HCT116 (cell line): Measurements from ENCODE around the gene CRIP2. TPM values are rescaled to one million over a fixed set of nuclear protein-coding genes. Genes with fewer than 3 reads are reported as not detected.

Experiments used
- ATAC-seq: fragments of 200-7000 bp; cut with Tn5 transposase; 2 replicates; pipeline ENCODE4 v1.9.1; 2020; ENCODE audit warnings: mild to moderate bottlenecking, moderate library complexity
- BruUV-seq: library from RNA; stranded (reverse); fragments of 400-500 nt; replicated peaks from 2 replicates; lab custom pipeline; 2021; lab: Mats Ljungman, UMichigan
- CTCF ChIA-PET: fragments of 300-600 bp; sonication (Branson Sonifier 250); formaldehyde crosslinking; loops from one replicate; lab custom pipeline; 2021; ENCODE audit warnings: antibody characterized with exemption; lab: Charles Lee
- POLR2A ChIA-PET: fragments of 300-600, 350-600 bp; sonication (Branson Sonifier 250); formaldehyde crosslinking; loops from one replicate; lab custom pipeline; 2021; ENCODE audit warnings: antibody characterized with exemption; lab: Charles Lee
- RAD21 ChIA-PET, 2 experiments: fragments of 300-600 bp; sonication (Branson Sonifier 250); formaldehyde crosslinking; loops; one replicate each; lab custom pipeline; 2023; ENCODE audit warnings: low total read pairs in 2 of 2; ENCODE audit not compliant: uncharacterized antibody in 2 of 2, unreplicated experiment in 2 of 2, low non-redundant PET in 1 of 2; lab: Charles Lee
- DNase-seq: peaks from one replicate; pipeline ENCODE4 v3.0.0-alpha.2; 2010; ENCODE audit warnings: low read depth, low spot score
- H2AFZ ChIP-seq: fragments of 200-600 bp; shearing (Covaris generic), sonication (generic); 2 replicates; pipeline ENCODE4 v1.6.1; 2017; ENCODE audit warnings: low read depth, mixed run types, mixed read lengths, antibody characterized with exemption, low read length; ENCODE audit not compliant: poor library complexity, severe bottlenecking
- H3K27ac ChIP-seq: 2 replicates; pipeline ENCODE4 v1.5.1; 2012; ENCODE audit warnings: low read depth, low read length
- H3K27me3 ChIP-seq: fragments of 200-600 bp; sonication (generic); 2 replicates; pipeline ENCODE4 v1.6.1; 2016; ENCODE audit warnings: mixed run types, low read length, mixed read lengths; ENCODE audit not compliant: insufficient read depth
- H3K36me3 ChIP-seq, 2 experiments: fragments of 200-500 bp in 1 of 2; fragments of 200-600 bp in 1 of 2; sonication (Bioruptor generic) in 1 of 2; sonication (generic) in 1 of 2; 2 replicates each; pipeline versions ENCODE4 v1.5.1 to v1.6.1; 2014 to 2016; ENCODE audit warnings: low read length in 2 of 2, inconsistent platforms in 1 of 2, mixed read lengths in 1 of 2, mixed run types in 1 of 2; ENCODE audit not compliant: insufficient read depth in 2 of 2, control insufficient read depth in 1 of 2
- H3K4me1 ChIP-seq, 2 experiments: fragments of 200-600 bp in 1 of 2; sonication (generic) in 1 of 2; 2 replicates each; pipeline versions ENCODE4 v1.5.1 to v1.6.1; 2012 to 2017; ENCODE audit warnings: low read length in 2 of 2, inconsistent platforms in 1 of 2, mild to moderate bottlenecking in 1 of 2, mixed read lengths in 1 of 2, mixed run types in 1 of 2, moderate library complexity in 1 of 2; ENCODE audit not compliant: insufficient read depth in 2 of 2, control insufficient read depth in 1 of 2
- H3K4me2 ChIP-seq: fragments of 200-600 bp; sonication (generic); 2 replicates; pipeline ENCODE4 v1.6.1; 2017; ENCODE audit warnings: mixed run types, low read length, mixed read lengths
- H3K4me3 ChIP-seq, 2 experiments: fragments of 200-600 bp in 1 of 2; sonication (generic) in 1 of 2; replicated peaks in 1 of 2; 2 replicates each; pipeline ENCODE4 v1.5.1; 2011 to 2016; ENCODE audit warnings: low read length in 2 of 2, control low read depth in 1 of 2, low read depth in 1 of 2, mild to moderate bottlenecking in 1 of 2, mixed read lengths in 1 of 2, mixed run types in 1 of 2
- H3K79me2 ChIP-seq: fragments of 200-600 bp; sonication (generic); 2 replicates; pipeline ENCODE4 v1.6.1; 2017; ENCODE audit warnings: mild to moderate bottlenecking, mixed run types, low read length, moderate library complexity, mixed read lengths; ENCODE audit not compliant: insufficient read depth
- H3K9ac ChIP-seq: fragments of 200-600 bp; sonication (generic); 2 replicates; pipeline ENCODE4 v1.6.1; 2016; ENCODE audit warnings: low read length, mixed read lengths
- H3K9me2 ChIP-seq: fragments of 200-600 bp; sonication (generic), shearing (Covaris generic); 2 replicates; pipeline ENCODE4 v1.6.1; 2017; ENCODE audit warnings: mixed run types, mild to moderate bottlenecking, moderate library complexity; ENCODE audit not compliant: insufficient read depth
- H3K9me3 ChIP-seq, 2 experiments: fragments of 200-500 bp in 1 of 2; fragments of 200-600 bp in 1 of 2; sonication (Bioruptor generic) in 1 of 2; sonication (generic) in 1 of 2; 2 replicates each; pipeline ENCODE4 v1.6.1; 2014 to 2017; ENCODE audit warnings: low read length in 2 of 2, mixed read lengths in 2 of 2, inconsistent platforms in 1 of 2, low read depth in 1 of 2, mild to moderate bottlenecking in 1 of 2, mixed run types in 1 of 2, moderate library complexity in 1 of 2; ENCODE audit not compliant: control insufficient read depth in 1 of 2, insufficient read depth in 1 of 2
- H4K20me1 ChIP-seq: fragments of 200-600 bp; sonication (generic), shearing (Covaris generic); 2 replicates; pipeline ENCODE4 v1.6.1; 2017; ENCODE audit warnings: mixed run types, mild to moderate bottlenecking, moderate library complexity; ENCODE audit not compliant: insufficient read depth
- CBX3 ChIP-seq: IDR thresholded peaks from 2 replicates; pipeline ENCODE4 v1.6.1; 2012; ENCODE audit warnings: low read depth
- EGR1 ChIP-seq: IDR thresholded peaks from 2 replicates; pipeline ENCODE4 v1.6.1; 2012; ENCODE audit warnings: low read depth
- ELF1 ChIP-seq: IDR thresholded peaks from 2 replicates; pipeline ENCODE4 v1.6.1; 2012; ENCODE audit warnings: low read depth, borderline replicate concordance
- EZH2 ChIP-seq: fragments of 200-600 bp; sonication (generic); IDR thresholded peaks from 2 replicates; pipeline ENCODE4 v1.6.1; 2017; ENCODE audit warnings: antibody characterized with exemption, mixed run types
- EZH2phosphoT487 ChIP-seq: fragments of 200-600 bp; IDR thresholded peaks from 2 replicates; pipeline ENCODE4 v1.6.1; 2018; ENCODE audit warnings: antibody characterized with exemption, borderline replicate concordance
- FOSL1 ChIP-seq: IDR thresholded peaks from 2 replicates; pipeline ENCODE4 v1.6.1; 2012; ENCODE audit warnings: low read depth
- JUND ChIP-seq: IDR thresholded peaks from 2 replicates; pipeline ENCODE4 v1.6.1; 2012
- POLR2A ChIP-seq: IDR thresholded peaks from 2 replicates; pipeline ENCODE4 v1.7.0; 2011; ENCODE audit warnings: borderline replicate concordance; ENCODE audit not compliant: insufficient read depth, insufficient read length; ENCODE audit errors: extremely low read depth
- POLR2AphosphoS5 ChIP-seq: IDR thresholded peaks from 2 replicates; pipeline ENCODE4 v1.6.1; 2011; ENCODE audit warnings: mild to moderate bottlenecking, low read depth, low read length, moderate library complexity
- RAD21 ChIP-seq: IDR thresholded peaks from 2 replicates; pipeline ENCODE4 v1.6.1; 2012; ENCODE audit warnings: low read depth, mild to moderate bottlenecking
- SIN3A ChIP-seq: IDR thresholded peaks from 2 replicates; pipeline ENCODE4 v1.6.1; 2012; ENCODE audit warnings: low read depth
- SP1 ChIP-seq: IDR thresholded peaks from 2 replicates; pipeline ENCODE4 v1.6.1; 2012; ENCODE audit warnings: low read depth
- SRF ChIP-seq: IDR thresholded peaks from 2 replicates; pipeline ENCODE4 v1.6.1; 2012; ENCODE audit warnings: low read depth
- TCF7L2 ChIP-seq: IDR thresholded peaks from 2 replicates; pipeline ENCODE4 v1.7.0; 2011; ENCODE audit warnings: borderline replicate concordance, inconsistent platforms; ENCODE audit not compliant: insufficient read depth, insufficient read length; ENCODE audit errors: extremely low read depth
- YY1 ChIP-seq: IDR thresholded peaks from 2 replicates; pipeline ENCODE4 v1.6.1; 2011; ENCODE audit warnings: low read length, low read depth, moderate library complexity, mild to moderate bottlenecking; ENCODE audit not compliant: insufficient replicate concordance; ENCODE audit errors: extremely low read depth
- ZNF274 ChIP-seq: fragments of 200-500 bp; sonication (Bioruptor generic); IDR thresholded peaks from 2 replicates; pipeline ENCODE4 v1.6.1; 2014; ENCODE audit warnings: mild to moderate bottlenecking, low read depth, low read length, inconsistent platforms
- intact Hi-C: fragments of 100-400 bp; cut with micrococcal nuclease; formaldehyde crosslinking; loops from 2 replicates; pipeline ENCODE4 v1.10.0; 2022
- total RNA-seq: library from RNA; stranded (reverse); gene quantifications from one replicate; pipeline ENCODE4 v1.2.1, GENCODE V29; 2021; ENCODE audit not compliant: unreplicated experiment
- TF ChIP-seq, protein P1 (sequence below): IDR thresholded peaks from 2 replicates; pipeline ENCODE4 v1.6.1; 2012
- TF ChIP-seq, protein P2 (sequence below): IDR thresholded peaks from 2 replicates; pipeline ENCODE4 v1.6.1; 2011; ENCODE audit warnings: mild to moderate bottlenecking, low read length, moderate library complexity; ENCODE audit not compliant: insufficient replicate concordance; ENCODE audit errors: extremely low read depth

The CRIP2 gene
- total RNA-seq, 1 experiment from 2014 or later = 31.1 TPM

DNA sequence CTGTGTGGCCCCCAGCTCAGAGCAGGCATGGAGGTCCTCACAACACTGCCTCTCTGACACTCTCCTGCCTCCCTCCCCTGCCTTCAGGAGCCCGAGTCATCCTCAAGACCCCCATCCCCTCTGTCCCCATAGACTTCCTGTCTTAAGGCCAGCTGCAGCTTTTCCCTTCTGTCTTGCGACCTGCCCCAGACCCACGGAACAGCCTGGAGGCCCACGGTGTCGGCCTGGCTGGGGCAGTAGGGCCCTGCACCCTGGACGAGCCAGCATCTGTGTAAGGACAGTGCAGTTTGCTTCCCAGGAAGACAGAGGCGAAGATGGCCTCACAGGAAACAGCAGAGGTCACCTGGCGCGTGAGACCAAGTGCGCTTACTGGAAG, 26.1 kb downstream of the CRIP2 start:
- Histone ChIP-seq H3K9me3 (no peaks in the 10 kb centered on the region), H3K9me2 (no peaks in the 10 kb centered on the region), H3K4me2 (no peak overlapping the region), H3K4me3 (no peak overlapping the region), H3K79me2 (no peaks in the 10 kb centered on the region), H3K27ac (no peak overlapping the region), H4K20me1 (no peaks in the 10 kb centered on the region), H3K4me1 (no peaks in the 10 kb centered on the region), H2AFZ (no peak overlapping the region), H3K27me3 (no peaks in the 10 kb centered on the region), H3K36me3 (no peaks in the 10 kb centered on the region), H3K9ac (no peak overlapping the region)
- no peak for TF ChIP-seq EZH2
- no peak for TF ChIP-seq POLR2AphosphoS5
- TF ChIP-seq SP1 = no peak
- TF ChIP-seq YY1 = no peak
- no peak for TF ChIP-seq JUND
- TF ChIP-seq, protein P1, sequence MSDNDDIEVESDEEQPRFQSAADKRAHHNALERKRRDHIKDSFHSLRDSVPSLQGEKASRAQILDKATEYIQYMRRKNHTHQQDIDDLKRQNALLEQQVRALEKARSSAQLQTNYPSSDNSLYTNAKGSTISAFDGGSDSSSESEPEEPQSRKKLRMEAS = no peak
- TF ChIP-seq RAD21 = no peak
- ChIA-PET POLR2A (no interaction called here), RAD21 (no interaction called here), CTCF (no interaction called here)
- no TSS peak for BruUV-seq
- DNase-seq (no peak), ATAC-seq (no peak)
- intact Hi-C loops = no loop called here

DNA sequence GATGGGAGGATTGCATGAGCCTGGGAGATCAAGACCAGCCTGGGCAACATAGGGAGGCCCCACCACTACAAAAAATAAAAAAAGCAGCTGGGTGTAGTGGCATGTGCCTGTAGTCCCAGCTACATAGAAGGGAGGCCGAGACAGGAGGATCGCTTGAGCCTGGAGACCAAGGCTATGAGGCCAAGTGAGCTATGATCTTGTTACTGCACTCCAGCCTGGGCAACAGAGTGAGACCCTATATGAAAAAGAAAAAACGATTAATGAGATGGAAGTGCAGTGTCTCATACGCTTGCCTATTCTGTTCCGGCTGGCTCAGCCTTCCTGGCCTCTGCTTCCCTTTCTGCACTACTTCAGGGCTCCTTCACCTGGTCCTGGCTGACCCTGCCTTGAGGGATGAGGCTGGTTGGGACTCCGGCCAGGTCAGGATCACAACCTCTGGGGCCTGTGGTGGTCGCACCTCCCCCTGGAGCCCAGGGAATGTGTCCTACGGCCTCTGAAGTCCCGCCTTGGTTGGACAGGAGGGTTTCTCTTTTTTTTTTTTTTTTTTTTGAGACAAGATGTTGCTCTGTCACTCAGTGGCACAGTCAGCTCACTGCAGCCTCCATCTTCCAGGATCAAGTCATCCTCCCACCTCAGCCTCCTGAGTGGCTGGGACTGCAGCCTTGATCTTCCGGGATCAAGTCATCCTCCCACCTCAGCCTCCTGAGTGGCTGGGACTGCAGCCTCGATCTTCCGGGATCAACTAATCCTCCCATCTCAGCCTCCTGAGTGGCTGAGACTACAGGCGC, 27.1 kb downstream of the CRIP2 start:
- Histone ChIP-seq H3K27ac (no peak overlapping the region), H3K4me1 (no peaks in the 10 kb centered on the region), H3K36me3 (no peaks in the 10 kb centered on the region), H3K27me3 (no peaks in the 10 kb centered on the region), H3K4me2 (no peak overlapping the region), H4K20me1 (no peaks in the 10 kb centered on the region), H2AFZ (no peak overlapping the region), H3K9me2 (no peaks in the 10 kb centered on the region), H3K4me3 (no peak overlapping the region), H3K9ac (no peak overlapping the region), H3K9me3 (no peaks in the 10 kb centered on the region), H3K79me2 (no peaks in the 10 kb centered on the region)
- DNase-seq (no peak), ATAC-seq (no peak)
- ChIA-PET CTCF (no interaction called here), POLR2A (no interaction called here), RAD21 (no interaction called here)
- TF ChIP-seq EZH2 (no peak), POLR2AphosphoS5 (no peak), ZNF274 (no peak), ELF1 (no peak), SIN3A (no peak), FOSL1 (no peak), TCF7L2 (no peak), SP1 (no peak), SRF (no peak), POLR2A (no peak), EZH2phosphoT487 (no peak), CBX3 (no peak), YY1 (no peak), RAD21 (no peak), EGR1 (no peak)
- TF ChIP-seq, protein P1 = no peak
- TF ChIP-seq, protein P2, sequence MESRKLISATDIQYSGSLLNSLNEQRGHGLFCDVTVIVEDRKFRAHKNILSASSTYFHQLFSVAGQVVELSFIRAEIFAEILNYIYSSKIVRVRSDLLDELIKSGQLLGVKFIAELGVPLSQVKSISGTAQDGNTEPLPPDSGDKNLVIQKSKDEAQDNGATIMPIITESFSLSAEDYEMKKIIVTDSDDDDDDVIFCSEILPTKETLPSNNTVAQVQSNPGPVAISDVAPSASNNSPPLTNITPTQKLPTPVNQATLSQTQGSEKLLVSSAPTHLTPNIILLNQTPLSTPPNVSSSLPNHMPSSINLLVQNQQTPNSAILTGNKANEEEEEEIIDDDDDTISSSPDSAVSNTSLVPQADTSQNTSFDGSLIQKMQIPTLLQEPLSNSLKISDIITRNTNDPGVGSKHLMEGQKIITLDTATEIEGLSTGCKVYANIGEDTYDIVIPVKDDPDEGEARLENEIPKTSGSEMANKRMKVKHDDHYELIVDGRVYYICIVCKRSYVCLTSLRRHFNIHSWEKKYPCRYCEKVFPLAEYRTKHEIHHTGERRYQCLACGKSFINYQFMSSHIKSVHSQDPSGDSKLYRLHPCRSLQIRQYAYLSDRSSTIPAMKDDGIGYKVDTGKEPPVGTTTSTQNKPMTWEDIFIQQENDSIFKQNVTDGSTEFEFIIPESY = no peak
- intact Hi-C loops = no loop called here
- no TSS peak for BruUV-seq
